Measurements from ENCODE around the gene HMOX1.

- TF ChIP-seq CTCF (IDR thresholded peaks at IDR 0.05; ENCODE audit: low read depth, low read length, poor library complexity, severe bottlenecking) (no peak), EZH2phosphoT487 (IDR thresholded peaks at IDR 0.05; ENCODE audit: borderline replicate concordance, low read length) (no peak)
Measured at GRCh38 chr22:35424761-35425160, 43.9 kb downstream of the HMOX1 start.

Data from DOHH2 (cell line).